Measurements from ENCODE around the gene HPF1.
"Not testable (repeated sequence)": the region's sequence is repeated elsewhere in the genome, so short reads cannot be mapped to it uniquely, and the experiment has no call there.

HPF1 gene

GRCh38 chr4:169757575-169758184, at the start of gene HPF1:
TSS of gene HPF1 (minus strand) at chr4:169757944. CDS start at chr4:169757877, 67 bp downstream.
- Histone ChIP-seq H3K4me3 (peak within 1 kb of the TSS; percentile 46 to 82 (median 77)), H3K27ac (peak within 1 kb of the TSS in 18 of 21 experiments; percentile 1 to 88 (median 74))

- not testable (repeated sequence) for H3K27ac ChIP-seq, H3K4me3 ChIP-seq
Measured at GRCh38 chr4:169806770-169807169, 49.0 kb upstream of the HPF1 start.

GRCh38 chr4:169803413-169803812, 45.7 kb upstream of the HPF1 start:
- Histone ChIP-seq H3K27ac (no peak overlapping the region), H3K4me3 (no peak overlapping the region)

GRCh38 chr4:169802873-169803272, 45.1 kb upstream of the HPF1 start:
- H3K4me3 ChIP-seq = no peak overlapping the region

GRCh38 chr4:169800541-169800940, 42.8 kb upstream of the HPF1 start:
- H3K27ac ChIP-seq = no peak overlapping the region
- H3K4me3 ChIP-seq = no peak overlapping the region

More at GRCh38 chr4:169802873-169803272, 45.1 kb upstream of the HPF1 start:
- H3K27ac ChIP-seq = no peak overlapping the region

- Histone ChIP-seq H3K4me3 (no peak overlapping the region), H3K27ac (no peak overlapping the region)
Measured at GRCh38 chr4:169799260-169799659, 41.5 kb upstream of the HPF1 start.

GRCh38 chr4:169795585-169795984, 37.8 kb upstream of the HPF1 start:
- Histone ChIP-seq H3K27ac (no peak overlapping the region), H3K4me3 (no peak overlapping the region)

- Histone ChIP-seq H3K27ac (no peak overlapping the region), H3K4me3 (peak overlapping the region in 3 of 7 experiments; percentile 7 to 19 (median 16))
Measured at GRCh38 chr4:169791527-169792156, 33.9 kb upstream of the HPF1 start.

GRCh38 chr4:169791062-169791461, 33.3 kb upstream of the HPF1 start:
- Histone ChIP-seq H3K4me3 (no peak overlapping the region), H3K27ac (no peak overlapping the region)

- H3K4me3 ChIP-seq = no peak overlapping the region
- no peak overlapping the region for H3K27ac ChIP-seq
Measured at GRCh38 chr4:169774466-169775445, 17.0 kb upstream of the HPF1 start.

- H3K4me3 ChIP-seq = no peak overlapping the region
- H3K27ac ChIP-seq = no peak overlapping the region
Measured at GRCh38 chr4:169773889-169774288, 16.1 kb upstream of the HPF1 start.

GRCh38 chr4:169771556-169772080, 13.9 kb upstream of the HPF1 start:
- not testable (repeated sequence) for H3K4me3 ChIP-seq
- H3K27ac ChIP-seq = peak overlapping the region in 2 of 21 experiments; percentile 42 to 45

- Histone ChIP-seq H3K4me3 (no peak overlapping the region), H3K27ac (peak overlapping the region in 2 of 21 experiments; percentile 29 to 39)
Measured at GRCh38 chr4:169770416-169770815, 12.7 kb upstream of the HPF1 start.

GRCh38 chr4:169768385-169768784, 10.6 kb upstream of the HPF1 start:
- H3K27ac ChIP-seq = no peak overlapping the region
- no peak overlapping the region for H3K4me3 ChIP-seq

GRCh38 chr4:169766741-169767140, 9.0 kb upstream of the HPF1 start:
- H3K27ac ChIP-seq = no peak overlapping the region
- H3K4me3 ChIP-seq = no peak overlapping the region

- Histone ChIP-seq H3K4me3 (no peak overlapping the region), H3K27ac (no peak overlapping the region)
Measured at GRCh38 chr4:169765835-169766234, 8.1 kb upstream of the HPF1 start.

- no peak overlapping the region for H3K4me3 ChIP-seq
- H3K27ac ChIP-seq = no peak overlapping the region
Measured at GRCh38 chr4:169761846-169762245, 4.1 kb upstream of the HPF1 start.

- peak overlapping the region in 3 of 7 experiments; percentile 72 to 82 (median 81) for H3K4me3 ChIP-seq
Measured at GRCh38 chr4:169758401-169758962, 738 bp upstream of the HPF1 start.

GRCh38 chr4:169756971-169757574, 671 bp downstream of the HPF1 start:
- Histone ChIP-seq H3K4me3 (peak overlapping the region; percentile 46 to 82 (median 77)), H3K27ac (peak overlapping the region in 18 of 21 experiments; percentile 1 to 88 (median 74))

More at GRCh38 chr4:169758401-169758962, 738 bp upstream of the HPF1 start:
- H3K27ac ChIP-seq = peak overlapping the region in 3 of 21 experiments; percentile 65 to 86 (median 84)
